Caco-2 (cell line): ENCODE data around the gene SAMD4A. TPM values are rescaled to one million over a fixed set of nuclear protein-coding genes. Genes with fewer than 3 reads are reported as not detected.

ENCODE experiments used
- BruUV-seq: library from RNA; stranded (reverse); fragments of 400-500 nt; replicated peaks from 2 replicates; lab custom pipeline; 2021; lab: Mats Ljungman, UMichigan
- CTCF ChIA-PET: fragments of 300-600 bp; sonication (Branson Sonifier 250); formaldehyde crosslinking; loops from one replicate; lab custom pipeline; 2022; ENCODE audit warnings: antibody characterized with exemption; lab: Charles Lee
- POLR2A ChIA-PET: fragments of 300-600 bp; sonication (Branson Sonifier 250); formaldehyde crosslinking; loops from one replicate; lab custom pipeline; 2022; ENCODE audit warnings: antibody characterized with exemption; lab: Charles Lee
- DNase-seq, 2 experiments: peaks; one replicate each; pipeline versions ENCODE4 v3.0.0 to v3.0.0-alpha.2; 2020 to 2022
- H3K27me3 ChIP-seq: replicated peaks from 2 replicates; pipeline ENCODE4 v1.6.0; 2011; ENCODE audit warnings: low read length; ENCODE audit not compliant: control insufficient read depth, insufficient read depth
- H3K36me3 ChIP-seq: 2 replicates; pipeline ENCODE4 v1.5.1; 2011; ENCODE audit warnings: low read length; ENCODE audit not compliant: control insufficient read depth, insufficient read depth
- H3K4me1 ChIP-seq: fragments of 250-450 bp; sonication (Bioruptor Pico); 2 replicates; pipeline ENCODE4 v1.5.1; 2020; ENCODE audit warnings: mild to moderate bottlenecking
- H3K4me3 ChIP-seq: 2 replicates; pipeline ENCODE4 v1.5.1; 2011; ENCODE audit warnings: low read depth, mild to moderate bottlenecking, control low read depth, low read length
- H3K9me3 ChIP-seq: fragments of 250-450 bp; sonication (Bioruptor Pico); 2 replicates; pipeline ENCODE4 v1.5.1; 2020; ENCODE audit warnings: mild to moderate bottlenecking, moderate library complexity
- H3K27ac Mint-ChIP-seq: one replicate; pipeline ENCODE4 v1.8.0; 2022; ENCODE audit warnings: mixed read lengths; ENCODE audit not compliant: unreplicated experiment
- H3K27me3 Mint-ChIP-seq: one replicate; pipeline ENCODE4 v1.8.0; 2022; ENCODE audit warnings: mixed read lengths; ENCODE audit not compliant: insufficient read depth, unreplicated experiment
- H3K36me3 Mint-ChIP-seq: one replicate; pipeline ENCODE4 v1.8.0; 2022; ENCODE audit warnings: mild to moderate bottlenecking, mixed read lengths; ENCODE audit not compliant: insufficient read depth, unreplicated experiment
- H3K4me1 Mint-ChIP-seq: one replicate; pipeline ENCODE4 v1.8.0; 2022; ENCODE audit warnings: low read depth, mixed read lengths; ENCODE audit not compliant: unreplicated experiment
- H3K4me3 Mint-ChIP-seq: one replicate; pipeline ENCODE4 v1.8.0; 2022; ENCODE audit warnings: mild to moderate bottlenecking, moderate library complexity, mixed read lengths; ENCODE audit not compliant: unreplicated experiment
- H3K9me3 Mint-ChIP-seq: one replicate; pipeline ENCODE4 v1.8.0; 2022; ENCODE audit warnings: mixed read lengths; ENCODE audit not compliant: unreplicated experiment
- CTCF ChIP-seq, 2 experiments: fragments of 200-600 bp in 1 of 2; IDR thresholded peaks; 1 replicate in 1 of 2; 2 replicates in 1 of 2; pipeline versions ENCODE4 v1.5.1 to v1.8.0; 2011 to 2022; ENCODE audit warnings: antibody characterized with exemption in 1 of 2, control low read depth in 1 of 2, inconsistent platforms in 1 of 2, low read depth in 1 of 2, low read length in 1 of 2, mild to moderate bottlenecking in 1 of 2, moderate library complexity in 1 of 2; ENCODE audit not compliant: insufficient read depth in 1 of 2, severe bottlenecking in 1 of 2, unreplicated experiment in 1 of 2
- intact Hi-C: fragments of 100-400 bp; cut with micrococcal nuclease; formaldehyde crosslinking; loops from one replicate; pipeline ENCODE4 v1.10.0; 2022; ENCODE audit not compliant: unreplicated experiment
- total RNA-seq: library from RNA; stranded (reverse); gene quantifications from 2 replicates; pipeline ENCODE4 v1.2.3, GENCODE V29; 2022

The SAMD4A gene
- total RNA-seq, 1 experiment from 2014 or later, result 60.8 TPM

GRCh38 chr14:54538055-54538454 is 28.9 kb upstream of the SAMD4A start:
- no peaks in the 10 kb centered on the region for H3K36me3 Mint-ChIP-seq
- H3K27ac Mint-ChIP-seq, result no peak overlapping the region
- no peak overlapping the region for H3K4me3 Mint-ChIP-seq
- peaks cover 6% of the 10 kb centered on the region; the same call in 1 of the 2 replicates for H3K4me1 ChIP-seq
- H3K4me3 ChIP-seq, result no peak overlapping the region
- H3K27me3 ChIP-seq, result no peaks in the 10 kb centered on the region
- no peak for TF ChIP-seq CTCF (IDR thresholded peaks at IDR 0.05; ENCODE audit: insufficient read depth in 1 of 2, low read depth in 1 of 2, low read length in 1 of 2, severe bottlenecking in 1 of 2, unreplicated experiment in 1 of 2)
- DNase-seq, result no peak
- H3K9me3 ChIP-seq, result no peaks in the 10 kb centered on the region; the same call in 1 of the 2 replicates
- intact Hi-C loops, result no loop called here
- POLR2A ChIA-PET, result no interaction called here
- H3K36me3 ChIP-seq, result no peaks in the 10 kb centered on the region
- no peaks in the 10 kb centered on the region for H3K4me1 Mint-ChIP-seq
- BruUV-seq, result no TSS peak
- CTCF ChIA-PET, result no interaction called here
- no peaks in the 10 kb centered on the region for H3K9me3 Mint-ChIP-seq
- no peaks in the 10 kb centered on the region for H3K27me3 Mint-ChIP-seq

GRCh38 chr14:54547583-54547982 is 19.3 kb upstream of the SAMD4A start:
- Mint-ChIP-seq H3K4me1 (no peaks in the 10 kb centered on the region), H3K36me3 (peaks cover 5% of the 10 kb centered on the region), H3K27me3 (peaks cover 10% of the 10 kb centered on the region), H3K4me3 (no peak overlapping the region), H3K27ac (no peak overlapping the region), H3K9me3 (peaks cover 12% of the 10 kb centered on the region)
- ChIA-PET CTCF (no interaction called here), POLR2A (no interaction called here)
- no peak overlapping the region for H3K4me3 ChIP-seq
- H3K27me3 ChIP-seq, result no peaks in the 10 kb centered on the region
- no peaks in the 10 kb centered on the region for H3K36me3 ChIP-seq
- intact Hi-C loops, result no loop called here
- H3K4me1 ChIP-seq, result no peaks in the 10 kb centered on the region
- no peaks in the 10 kb centered on the region for H3K9me3 ChIP-seq
- no TSS peak for BruUV-seq
- TF ChIP-seq CTCF (IDR thresholded peaks at IDR 0.05; ENCODE audit: insufficient read depth in 1 of 2, low read depth in 1 of 2, low read length in 1 of 2, severe bottlenecking in 1 of 2, unreplicated experiment in 1 of 2), result no peak
- DNase-seq, result no peak

- Histone ChIP-seq H3K36me3 (no peaks in the 10 kb centered on the region), H3K9me3 (no peaks in the 10 kb centered on the region), H3K27me3 (no peaks in the 10 kb centered on the region), H3K4me3 (no peak overlapping the region), H3K4me1 (no peaks in the 10 kb centered on the region)
- Mint-ChIP-seq H3K36me3 (peaks cover 5% of the 10 kb centered on the region), H3K9me3 (peaks cover 12% of the 10 kb centered on the region), H3K27me3 (peaks cover 10% of the 10 kb centered on the region), H3K27ac (no peak overlapping the region), H3K4me1 (no peaks in the 10 kb centered on the region), H3K4me3 (no peak overlapping the region)
- no peak for DNase-seq
- intact Hi-C loops, result no loop called here
- ChIA-PET CTCF (no interaction called here), POLR2A (interaction anchor here (0.5 kb wide), 1 partner anchor 150 kb away, joined by 4 read pairs; no protein-coding TSS in a partner anchor)
- no peak for TF ChIP-seq CTCF (IDR thresholded peaks at IDR 0.05; ENCODE audit: insufficient read depth in 1 of 2, low read depth in 1 of 2, low read length in 1 of 2, severe bottlenecking in 1 of 2, unreplicated experiment in 1 of 2)
- no TSS peak for BruUV-seq
Measured at GRCh38 chr14:54548491-54548890, 18.4 kb upstream of the SAMD4A start.
